NB4 (cell line): ENCODE data around the gene HLA-DPB1.

Experiments
- POLR2A ChIP-seq: IDR thresholded peaks from 2 replicates; pipeline ENCODE4 v1.6.1; 2011; ENCODE audit warnings: mild to moderate bottlenecking; ENCODE audit not compliant: insufficient read length; ENCODE audit errors: extremely low read depth
- TF ChIP-seq, protein P1 (sequence below): IDR thresholded peaks from one replicate; pipeline ENCODE4 v1.5.1; 2012; ENCODE audit warnings: low read depth, low read length

DNA sequence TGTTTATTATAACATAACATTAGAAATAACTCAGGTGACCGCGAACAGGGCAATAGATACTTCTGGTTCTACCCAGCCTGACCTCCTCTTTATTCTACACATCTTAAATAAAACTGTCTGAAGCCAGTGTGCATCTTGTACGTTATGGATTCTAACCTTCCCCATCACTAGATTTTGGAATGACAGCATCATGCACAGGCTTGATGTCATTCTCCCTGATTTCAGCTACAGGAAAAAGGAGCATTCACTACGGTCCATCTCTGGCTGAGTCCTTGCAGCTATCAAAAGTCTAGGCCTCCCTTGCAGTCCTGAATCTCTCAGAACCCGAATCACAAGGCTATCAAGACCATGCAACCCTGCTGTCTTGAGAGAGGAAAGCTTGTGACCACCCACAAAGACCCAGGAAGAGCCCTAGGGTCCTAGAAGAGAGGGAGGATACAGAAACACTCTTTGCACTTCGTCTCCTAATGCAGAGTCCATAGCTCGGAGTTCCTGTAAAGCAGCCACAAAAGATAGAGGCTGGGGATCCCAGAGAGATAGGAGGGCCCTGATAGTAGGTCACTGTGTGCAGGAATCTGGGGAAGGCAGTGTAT is 3.2 kb upstream of the HLA-DPB1 start:
- no peak for TF ChIP-seq POLR2A
- TF ChIP-seq, protein P1, sequence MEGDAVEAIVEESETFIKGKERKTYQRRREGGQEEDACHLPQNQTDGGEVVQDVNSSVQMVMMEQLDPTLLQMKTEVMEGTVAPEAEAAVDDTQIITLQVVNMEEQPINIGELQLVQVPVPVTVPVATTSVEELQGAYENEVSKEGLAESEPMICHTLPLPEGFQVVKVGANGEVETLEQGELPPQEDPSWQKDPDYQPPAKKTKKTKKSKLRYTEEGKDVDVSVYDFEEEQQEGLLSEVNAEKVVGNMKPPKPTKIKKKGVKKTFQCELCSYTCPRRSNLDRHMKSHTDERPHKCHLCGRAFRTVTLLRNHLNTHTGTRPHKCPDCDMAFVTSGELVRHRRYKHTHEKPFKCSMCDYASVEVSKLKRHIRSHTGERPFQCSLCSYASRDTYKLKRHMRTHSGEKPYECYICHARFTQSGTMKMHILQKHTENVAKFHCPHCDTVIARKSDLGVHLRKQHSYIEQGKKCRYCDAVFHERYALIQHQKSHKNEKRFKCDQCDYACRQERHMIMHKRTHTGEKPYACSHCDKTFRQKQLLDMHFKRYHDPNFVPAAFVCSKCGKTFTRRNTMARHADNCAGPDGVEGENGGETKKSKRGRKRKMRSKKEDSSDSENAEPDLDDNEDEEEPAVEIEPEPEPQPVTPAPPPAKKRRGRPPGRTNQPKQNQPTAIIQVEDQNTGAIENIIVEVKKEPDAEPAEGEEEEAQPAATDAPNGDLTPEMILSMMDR: no peak
